Measurements from ENCODE around the gene A3GALT2. TPM values are rescaled to one million over a fixed set of nuclear protein-coding genes. Genes with fewer than 3 reads are reported as not detected.

A3GALT2 gene
- total and polyA plus RNA-seq, 9 of the 15 experiments (the other 6 are each of a cell fraction or from before 2014, with no cell fraction given): not detected

- TF ChIP-seq CSDE1 (IDR thresholded peaks at IDR 0.05) (no peak), EZH2 (IDR thresholded peaks at IDR 0.05; ENCODE audit: borderline replicate concordance, low read depth, low read length) (no peak), PPARD (CRISPR knock-in tag; IDR thresholded peaks at IDR 0.05) (no peak), BCLAF1 (IDR thresholded peaks at IDR 0.05; ENCODE audit: borderline replicate concordance in 1 of 2, control insufficient read depth in 1 of 2, low read depth in 2 of 2, low read length in 1 of 2) (no peak), ZNF778 (CRISPR knock-in tag; IDR thresholded peaks at IDR 0.05) (no peak), JUN (IDR thresholded peaks at IDR 0.05; ENCODE audit: borderline replicate concordance, low read depth, low read length) (no peak), JUN (CRISPR knock-in tag; IDR thresholded peaks at IDR 0.05; ENCODE audit: borderline replicate concordance) (no peak), L3MBTL2 (IDR thresholded peaks at IDR 0.05) (peak; percentile 97), ZNF174 (CRISPR knock-in tag; IDR thresholded peaks at IDR 0.05) (no peak), SMAD3 (CRISPR knock-in tag; conservative IDR thresholded peaks at IDR 0.05) (no peak), ELF2 (CRISPR knock-in tag; IDR thresholded peaks at IDR 0.05) (no peak), SIN3B (IDR thresholded peaks at IDR 0.05; ENCODE audit: low read depth) (0 out of 2 replicates have a peak, but pooled peaks have one; percentile 22), RBFOX2 (IDR thresholded peaks at IDR 0.05; ENCODE audit: low read depth, low read length) (peak; percentile 92), SAFB2 (IDR thresholded peaks at IDR 0.05; ENCODE audit: borderline replicate concordance, low read depth, low read length, severe bottlenecking) (no peak), HBP1 (CRISPR knock-in tag; IDR thresholded peaks at IDR 0.05) (no peak), TAF9B (IDR thresholded peaks at IDR 0.05; ENCODE audit: partially characterized antibody) (peak; percentile 36)
Observed at GRCh38 chr1:33349778-33350610, 29.1 kb upstream of the A3GALT2 start (continued).
